HUES6 (cell line): ENCODE results near the gene PRDM12.
A peak's percentile ranks its signal among the peaks of the same experiment; 100 is the strongest.

ENCODE experiments used
- H3K27ac ChIP-seq: 2 replicates; pipeline ENCODE4 v1.7.0; 2013; ENCODE audit warnings: low read depth, mild to moderate bottlenecking, low read length, inconsistent platforms
- H3K27me3 ChIP-seq: 2 replicates; pipeline ENCODE4 v1.6.1; 2013; ENCODE audit warnings: low read length; ENCODE audit not compliant: control insufficient read depth, insufficient read depth
- H3K36me3 ChIP-seq: 2 replicates; pipeline ENCODE4 v1.6.1; 2013; ENCODE audit warnings: low read length; ENCODE audit not compliant: control insufficient read depth, insufficient read depth
- H3K4me1 ChIP-seq: 2 replicates; pipeline ENCODE4 v1.6.1; 2013; ENCODE audit warnings: low read length; ENCODE audit not compliant: control insufficient read depth, insufficient read depth
- H3K4me3 ChIP-seq: 2 replicates; pipeline ENCODE4 v1.5.1; 2013; ENCODE audit warnings: low read depth, low read length
- H3K9ac ChIP-seq: one replicate; pipeline ENCODE4 v1.6.1; 2013; ENCODE audit warnings: mild to moderate bottlenecking, low read length
- H3K9me3 ChIP-seq: 2 replicates; pipeline ENCODE4 v1.6.1; 2013; ENCODE audit warnings: low read depth, low read length; ENCODE audit not compliant: control insufficient read depth, insufficient read depth

The PRDM12 gene

GRCh38 chr9:130711469-130711868 lies 47.1 kb downstream of the PRDM12 start:
- Histone ChIP-seq H3K27me3 (no peaks in the 10 kb centered on the region), H3K9ac (no peak overlapping the region), H3K4me3 (no peak overlapping the region)

GRCh38 chr9:130712564-130713285 lies 48.3 kb downstream of the PRDM12 start:
- Histone ChIP-seq H3K27me3 (no peaks in the 10 kb centered on the region), H3K9ac (peak overlapping the region; percentile 98), H3K4me1 (peaks cover 13% of the 10 kb centered on the region), H3K27ac (peak overlapping the region; percentile 99), H3K4me3 (peak overlapping the region; percentile 92), H3K9me3 (no peaks in the 10 kb centered on the region), H3K36me3 (no peaks in the 10 kb centered on the region)

More at GRCh38 chr9:130711469-130711868, 47.1 kb downstream of the PRDM12 start:
- Histone ChIP-seq H3K4me1 (peaks cover 13% of the 10 kb centered on the region), H3K27ac (no peak overlapping the region), H3K36me3 (no peaks in the 10 kb centered on the region), H3K9me3 (no peaks in the 10 kb centered on the region)

DNA sequence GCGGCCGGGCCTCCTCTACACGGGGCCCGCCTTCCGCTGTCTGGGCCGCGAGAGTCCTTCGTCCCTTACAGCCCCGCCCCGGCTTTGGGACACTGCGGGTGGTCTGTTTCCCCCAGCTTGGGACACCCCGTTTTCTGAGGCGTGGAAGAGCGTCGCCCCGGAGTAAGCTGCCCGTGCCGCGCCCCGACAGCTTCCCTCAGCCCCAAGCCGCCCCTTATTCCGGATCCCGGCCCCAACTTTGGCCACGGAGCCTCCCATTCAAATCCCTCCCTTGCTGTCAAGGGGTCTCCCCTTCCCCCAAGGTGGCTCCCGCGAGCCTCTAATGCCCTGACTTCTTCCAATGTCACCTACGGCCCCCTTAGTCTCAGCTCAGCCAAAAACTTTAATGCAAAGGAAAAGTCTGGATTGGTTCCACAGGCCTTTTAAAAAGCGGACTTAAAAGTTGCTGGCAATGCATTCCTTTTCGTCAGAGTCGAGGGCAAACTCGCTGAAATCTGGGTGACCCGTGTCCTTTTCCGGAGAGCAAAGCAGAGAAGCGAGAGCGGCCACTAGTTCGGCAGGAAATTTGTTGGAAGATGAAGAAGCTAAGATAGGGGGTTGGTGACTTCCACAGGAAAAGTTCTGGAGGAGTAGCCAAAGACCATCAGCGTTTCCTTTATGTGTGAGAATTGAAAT lies 49.0 kb downstream of the PRDM12 start:
- Histone ChIP-seq H3K36me3 (no peaks in the 10 kb centered on the region), H3K4me3 (peak overlapping the region; percentile 92), H3K4me1 (peaks cover 13% of the 10 kb centered on the region), H3K27me3 (no peaks in the 10 kb centered on the region), H3K9me3 (no peaks in the 10 kb centered on the region), H3K27ac (peak overlapping the region; percentile 99), H3K9ac (peak overlapping the region; percentile 98)

GRCh38 chr9:130714586-130715110 lies 50.3 kb downstream of the PRDM12 start:
- Histone ChIP-seq H3K4me3 (peak overlapping the region; percentile 92), H3K36me3 (no peaks in the 10 kb centered on the region), H3K9me3 (no peaks in the 10 kb centered on the region), H3K9ac (peak overlapping the region; percentile 98), H3K27ac (no peak overlapping the region), H3K4me1 (peaks cover 13% of the 10 kb centered on the region), H3K27me3 (no peaks in the 10 kb centered on the region)

GRCh38 chr9:130715270-130715669 lies 50.9 kb downstream of the PRDM12 start:
- Histone ChIP-seq H3K9me3 (no peaks in the 10 kb centered on the region), H3K27me3 (no peaks in the 10 kb centered on the region), H3K4me1 (peaks cover 13% of the 10 kb centered on the region), H3K27ac (no peak overlapping the region), H3K4me3 (peak overlapping the region; percentile 92), H3K9ac (no peak overlapping the region), H3K36me3 (no peaks in the 10 kb centered on the region)

DNA sequence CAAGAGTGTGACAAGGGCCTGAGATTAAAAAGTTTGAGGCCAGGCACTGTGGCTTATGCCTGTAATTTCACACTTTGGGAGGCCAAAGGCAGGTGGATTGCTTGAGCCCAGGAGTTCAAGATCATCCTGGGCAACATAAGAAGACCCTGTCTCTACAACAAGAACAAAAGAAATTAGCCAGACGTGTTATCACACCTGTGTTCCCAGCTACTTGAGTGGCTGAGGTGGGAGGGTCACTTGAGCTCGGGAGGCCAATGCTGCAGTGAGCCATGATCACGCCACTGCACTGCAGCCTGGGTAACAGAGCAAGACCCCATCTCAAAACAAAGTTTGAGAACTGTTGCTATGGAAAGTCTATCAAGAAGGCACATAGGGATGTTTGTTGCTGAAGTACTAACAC lies 54.2 kb downstream of the PRDM12 start:
- peaks cover 13% of the 10 kb centered on the region for H3K4me1 ChIP-seq
- H3K4me3 ChIP-seq, result no peak overlapping the region
- H3K27me3 ChIP-seq, result no peaks in the 10 kb centered on the region
- no peak overlapping the region for H3K27ac ChIP-seq
- H3K36me3 ChIP-seq, result no peaks in the 10 kb centered on the region
- H3K9ac ChIP-seq, result no peak overlapping the region
- H3K9me3 ChIP-seq, result no peaks in the 10 kb centered on the region

DNA sequence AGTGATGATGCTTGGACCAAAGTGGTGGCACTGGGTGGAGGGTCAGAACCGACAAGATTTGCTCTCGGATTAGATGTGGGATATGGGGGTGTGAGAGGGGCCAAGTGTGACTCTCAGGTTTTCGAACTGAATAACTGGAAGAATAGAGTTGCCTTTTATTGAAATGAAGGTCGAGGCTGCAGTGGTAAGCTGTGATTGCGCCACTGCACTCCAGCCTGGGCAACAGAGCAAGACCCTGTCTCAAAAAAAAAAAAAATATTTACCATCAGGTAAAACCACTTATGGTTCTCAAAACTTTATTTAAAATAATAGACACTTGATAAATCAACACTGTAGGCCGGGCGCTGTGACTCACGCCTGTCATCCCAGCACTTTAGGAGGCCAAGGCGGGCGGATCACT lies 56.4 kb downstream of the PRDM12 start:
- no peak overlapping the region for H3K27ac ChIP-seq
- H3K36me3 ChIP-seq, result no peaks in the 10 kb centered on the region
- no peak overlapping the region for H3K9ac ChIP-seq
- no peaks in the 10 kb centered on the region for H3K9me3 ChIP-seq
- H3K4me1 ChIP-seq, result peaks cover 1% of the 10 kb centered on the region; the same call in 1 of the 2 replicates
- H3K4me3 ChIP-seq, result no peak overlapping the region
- H3K27me3 ChIP-seq, result no peaks in the 10 kb centered on the region

DNA sequence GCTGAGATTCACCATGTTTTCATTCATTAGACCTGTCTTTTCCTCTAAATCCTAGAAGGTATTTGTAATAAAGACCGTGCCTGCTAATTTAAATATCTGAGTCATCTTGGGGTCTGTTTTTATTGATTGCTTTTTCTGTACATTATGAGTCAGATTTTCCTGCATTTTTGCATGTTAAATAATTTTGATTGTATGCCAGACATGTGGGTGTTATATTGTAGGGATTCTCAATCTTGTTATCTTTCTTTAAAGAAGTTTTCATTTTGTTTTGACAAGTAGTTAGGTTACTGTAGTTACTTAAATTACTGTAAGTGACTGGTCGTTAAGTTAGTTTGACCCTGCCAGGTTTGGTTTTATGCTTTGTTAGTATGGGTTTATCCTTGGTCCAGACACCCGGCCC lies 64.3 kb downstream of the PRDM12 start:
- H3K27me3 ChIP-seq, result no peaks in the 10 kb centered on the region
- H3K9me3 ChIP-seq, result no peaks in the 10 kb centered on the region
- H3K36me3 ChIP-seq, result no peaks in the 10 kb centered on the region
- H3K9ac ChIP-seq, result no peak overlapping the region
- no peak overlapping the region for H3K4me3 ChIP-seq
- no peak overlapping the region for H3K27ac ChIP-seq
- H3K4me1 ChIP-seq, result peaks cover 6% of the 10 kb centered on the region; the same call in 1 of the 2 replicates

DNA sequence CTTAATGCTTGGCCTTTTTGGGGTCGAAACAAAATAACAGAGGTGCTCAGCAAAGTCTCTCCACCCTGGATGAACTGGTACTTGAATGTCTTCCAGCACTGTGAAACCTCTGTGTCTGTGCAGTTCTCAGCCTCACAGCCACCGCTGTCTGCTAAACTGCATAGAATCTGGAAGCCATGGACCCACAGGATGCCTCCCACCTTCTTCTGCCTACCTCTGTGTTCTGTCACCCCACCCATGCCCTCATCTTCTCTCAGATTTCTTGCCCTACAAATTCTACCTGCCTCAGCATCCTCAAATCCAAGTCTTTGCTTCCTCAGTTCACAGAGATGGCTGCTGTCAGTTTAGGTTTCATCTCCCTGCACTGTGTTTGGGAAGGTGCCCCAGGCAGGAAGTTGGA lies 64.8 kb downstream of the PRDM12 start:
- peaks cover 6% of the 10 kb centered on the region; the same call in 1 of the 2 replicates for H3K4me1 ChIP-seq
- H3K27ac ChIP-seq, result no peak overlapping the region
- H3K27me3 ChIP-seq, result no peaks in the 10 kb centered on the region
- no peaks in the 10 kb centered on the region for H3K36me3 ChIP-seq
- H3K9me3 ChIP-seq, result no peaks in the 10 kb centered on the region
- no peak overlapping the region for H3K9ac ChIP-seq
- H3K4me3 ChIP-seq, result no peak overlapping the region

GRCh38 chr9:130731355-130731754 lies 67.0 kb downstream of the PRDM12 start:
- H3K4me3 ChIP-seq, result no peak overlapping the region
- no peaks in the 10 kb centered on the region for H3K27me3 ChIP-seq
- H3K9me3 ChIP-seq, result no peaks in the 10 kb centered on the region
- H3K9ac ChIP-seq, result no peak overlapping the region
- H3K27ac ChIP-seq, result no peak overlapping the region
- no peaks in the 10 kb centered on the region for H3K36me3 ChIP-seq
- peaks cover 6% of the 10 kb centered on the region; the same call in 1 of the 2 replicates for H3K4me1 ChIP-seq

GRCh38 chr9:130732136-130732535 lies 67.7 kb downstream of the PRDM12 start:
- H3K9ac ChIP-seq, result no peak overlapping the region
- H3K36me3 ChIP-seq, result no peaks in the 10 kb centered on the region
- H3K4me1 ChIP-seq, result peaks cover 6% of the 10 kb centered on the region; the same call in 1 of the 2 replicates
- H3K9me3 ChIP-seq, result no peaks in the 10 kb centered on the region
- H3K4me3 ChIP-seq, result no peak overlapping the region
- no peak overlapping the region for H3K27ac ChIP-seq
- H3K27me3 ChIP-seq, result no peaks in the 10 kb centered on the region
